ENCODE data around the gene P4HTM. TPM values are rescaled to one million over a fixed set of nuclear protein-coding genes. Genes with fewer than 3 reads are reported as not detected.

P4HTM gene
- total RNA-seq, 1 donor from 2014 or later, result 26.3 TPM

DNA sequence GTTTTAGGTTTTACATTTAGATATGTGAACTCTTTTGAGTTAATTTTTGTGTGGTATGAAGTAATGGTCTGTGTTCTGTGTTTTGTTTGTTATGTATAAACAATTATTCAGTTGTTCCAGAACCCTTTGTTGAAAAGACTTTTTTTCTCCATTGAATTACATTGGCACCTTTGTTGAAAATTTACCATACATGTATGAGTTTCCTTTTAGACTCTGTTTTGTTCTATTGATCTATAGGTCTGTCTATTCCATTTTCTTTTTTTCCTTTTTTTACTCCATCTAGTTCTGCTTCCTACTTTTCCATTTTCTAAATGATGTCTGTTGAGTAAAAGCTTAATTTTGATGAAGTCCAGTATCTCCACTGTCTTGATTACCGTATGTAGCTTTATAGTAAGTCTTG is 40.0 kb upstream of the P4HTM start:
- H3K27me3 Mint-ChIP-seq (ENCODE audit: low read depth), result no peaks in the 10 kb centered on the region
- H3K36me3 Mint-ChIP-seq (ENCODE audit: low read depth), result peaks cover 6% of the 10 kb centered on the region
- no peaks in the 10 kb centered on the region for H3K9me3 Mint-ChIP-seq (ENCODE audit: low read depth)
- H3K4me1 Mint-ChIP-seq (ENCODE audit: low read depth), result peaks cover 24% of the 10 kb centered on the region
- TF ChIP-seq, protein P1, sequence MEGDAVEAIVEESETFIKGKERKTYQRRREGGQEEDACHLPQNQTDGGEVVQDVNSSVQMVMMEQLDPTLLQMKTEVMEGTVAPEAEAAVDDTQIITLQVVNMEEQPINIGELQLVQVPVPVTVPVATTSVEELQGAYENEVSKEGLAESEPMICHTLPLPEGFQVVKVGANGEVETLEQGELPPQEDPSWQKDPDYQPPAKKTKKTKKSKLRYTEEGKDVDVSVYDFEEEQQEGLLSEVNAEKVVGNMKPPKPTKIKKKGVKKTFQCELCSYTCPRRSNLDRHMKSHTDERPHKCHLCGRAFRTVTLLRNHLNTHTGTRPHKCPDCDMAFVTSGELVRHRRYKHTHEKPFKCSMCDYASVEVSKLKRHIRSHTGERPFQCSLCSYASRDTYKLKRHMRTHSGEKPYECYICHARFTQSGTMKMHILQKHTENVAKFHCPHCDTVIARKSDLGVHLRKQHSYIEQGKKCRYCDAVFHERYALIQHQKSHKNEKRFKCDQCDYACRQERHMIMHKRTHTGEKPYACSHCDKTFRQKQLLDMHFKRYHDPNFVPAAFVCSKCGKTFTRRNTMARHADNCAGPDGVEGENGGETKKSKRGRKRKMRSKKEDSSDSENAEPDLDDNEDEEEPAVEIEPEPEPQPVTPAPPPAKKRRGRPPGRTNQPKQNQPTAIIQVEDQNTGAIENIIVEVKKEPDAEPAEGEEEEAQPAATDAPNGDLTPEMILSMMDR (IDR thresholded peaks at IDR 0.05), result no peak
- H3K27ac Mint-ChIP-seq (ENCODE audit: unreplicated experiment), result peak overlapping the region; percentile 64
- H3K4me3 Mint-ChIP-seq (ENCODE audit: unreplicated experiment), result no peak overlapping the region
- no peak for DNase-seq (ENCODE audit: low spot score)

DNA sequence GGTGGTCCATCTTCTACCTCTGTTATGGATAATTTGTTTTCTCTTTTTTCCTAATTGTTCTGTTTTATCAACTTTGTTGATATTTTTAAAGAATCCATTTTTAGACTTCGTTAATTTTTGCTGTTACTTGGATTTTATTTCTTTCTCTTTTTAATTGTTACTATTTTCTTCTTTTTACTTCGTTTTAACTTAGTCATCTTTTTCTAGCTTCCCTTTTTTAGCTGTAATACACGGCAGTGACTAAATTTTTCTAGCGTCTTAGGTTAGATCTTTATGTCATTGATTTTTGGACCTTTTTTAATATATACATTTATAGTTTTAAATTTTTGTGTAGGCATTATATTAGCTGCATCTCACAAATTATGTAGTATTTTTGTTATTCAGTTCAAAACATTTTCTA is 38.3 kb upstream of the P4HTM start:
- no peak overlapping the region for H3K4me3 Mint-ChIP-seq (ENCODE audit: unreplicated experiment)
- DNase-seq (ENCODE audit: low spot score), result no peak
- no peak overlapping the region for H3K27ac Mint-ChIP-seq (ENCODE audit: unreplicated experiment)
- H3K27me3 Mint-ChIP-seq (ENCODE audit: low read depth), result no peaks in the 10 kb centered on the region
- H3K9me3 Mint-ChIP-seq (ENCODE audit: low read depth), result no peaks in the 10 kb centered on the region
- peaks cover 9% of the 10 kb centered on the region for H3K36me3 Mint-ChIP-seq (ENCODE audit: low read depth)
- H3K4me1 Mint-ChIP-seq (ENCODE audit: low read depth), result peaks cover 23% of the 10 kb centered on the region
- TF ChIP-seq, protein P1 (IDR thresholded peaks at IDR 0.05), result no peak

DNA sequence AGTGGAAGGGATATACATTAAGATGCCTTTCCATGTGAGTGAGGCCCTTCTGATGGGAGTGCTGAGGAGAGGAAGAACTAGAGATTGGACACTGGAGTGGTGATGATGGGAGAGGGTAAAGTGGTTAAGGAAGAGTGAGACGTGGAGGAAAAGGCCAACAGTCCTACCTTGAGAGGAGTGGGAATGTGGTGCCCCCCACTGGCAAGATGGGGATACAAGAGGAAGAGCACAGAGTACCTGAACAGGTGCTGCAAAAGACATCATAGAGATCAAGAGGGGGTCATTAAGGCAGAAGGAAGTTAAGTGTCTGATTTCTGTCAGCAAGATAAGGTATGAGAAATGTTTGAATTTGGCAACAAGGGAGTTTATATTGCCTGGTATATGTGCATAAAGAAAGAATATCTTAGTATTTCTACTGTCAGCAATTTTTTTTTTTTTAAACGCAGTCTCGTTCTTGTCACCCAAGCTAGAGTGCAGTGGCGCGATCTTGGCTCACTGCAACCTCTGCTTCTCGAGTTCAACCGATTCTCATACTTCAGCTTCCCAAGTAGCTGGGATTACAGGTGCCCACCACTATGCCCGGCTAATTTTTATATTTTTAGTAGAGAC is 37.4 kb upstream of the P4HTM start:
- DNase-seq (ENCODE audit: low spot score), result no peak
- peaks cover 23% of the 10 kb centered on the region for H3K4me1 Mint-ChIP-seq (ENCODE audit: low read depth)
- TF ChIP-seq, protein P1 (IDR thresholded peaks at IDR 0.05), result peak; percentile 68
- H3K27me3 Mint-ChIP-seq (ENCODE audit: low read depth), result no peaks in the 10 kb centered on the region
- H3K9me3 Mint-ChIP-seq (ENCODE audit: low read depth), result no peaks in the 10 kb centered on the region
- H3K36me3 Mint-ChIP-seq (ENCODE audit: low read depth), result peaks cover 9% of the 10 kb centered on the region
- no peak overlapping the region for H3K4me3 Mint-ChIP-seq (ENCODE audit: unreplicated experiment)
- H3K27ac Mint-ChIP-seq (ENCODE audit: unreplicated experiment), result peak overlapping the region; percentile 53

DNA sequence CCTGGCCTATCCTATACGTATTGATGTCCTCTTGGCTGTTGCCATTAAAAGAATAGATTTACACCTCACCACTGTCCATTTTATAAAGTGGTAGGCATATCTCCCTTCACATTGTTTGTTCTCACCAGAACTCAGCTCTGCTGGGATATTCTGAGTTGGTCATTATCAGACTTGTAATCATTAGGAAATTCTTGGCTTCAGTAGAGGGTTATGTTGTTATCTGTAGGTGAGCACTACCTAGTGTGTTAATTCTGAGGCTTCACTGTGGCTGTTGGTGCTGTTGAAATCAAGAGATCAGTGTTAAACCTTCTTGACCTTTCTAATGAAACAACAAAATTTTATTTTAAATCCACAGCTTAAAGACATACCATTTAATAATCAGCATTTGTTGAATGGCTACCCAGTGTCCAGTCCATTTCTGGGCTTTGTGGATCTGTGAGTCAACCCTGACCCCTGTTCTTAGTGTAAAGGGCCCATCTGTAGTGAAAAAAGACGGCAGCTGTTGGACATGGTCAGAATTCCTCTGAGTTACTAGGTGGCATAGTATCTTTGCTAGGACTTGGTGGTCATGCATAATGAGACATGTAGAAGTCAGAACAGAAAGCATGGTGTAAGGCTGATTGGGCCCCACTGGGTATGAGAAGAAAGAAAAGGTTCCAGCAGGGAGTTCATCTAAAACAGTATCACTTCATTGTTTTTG is 32.9 kb upstream of the P4HTM start:
- TF ChIP-seq, protein P1 (IDR thresholded peaks at IDR 0.05), result no peak
- no peak for DNase-seq (ENCODE audit: low spot score)
- no peaks in the 10 kb centered on the region for H3K27me3 Mint-ChIP-seq (ENCODE audit: low read depth)

DNA sequence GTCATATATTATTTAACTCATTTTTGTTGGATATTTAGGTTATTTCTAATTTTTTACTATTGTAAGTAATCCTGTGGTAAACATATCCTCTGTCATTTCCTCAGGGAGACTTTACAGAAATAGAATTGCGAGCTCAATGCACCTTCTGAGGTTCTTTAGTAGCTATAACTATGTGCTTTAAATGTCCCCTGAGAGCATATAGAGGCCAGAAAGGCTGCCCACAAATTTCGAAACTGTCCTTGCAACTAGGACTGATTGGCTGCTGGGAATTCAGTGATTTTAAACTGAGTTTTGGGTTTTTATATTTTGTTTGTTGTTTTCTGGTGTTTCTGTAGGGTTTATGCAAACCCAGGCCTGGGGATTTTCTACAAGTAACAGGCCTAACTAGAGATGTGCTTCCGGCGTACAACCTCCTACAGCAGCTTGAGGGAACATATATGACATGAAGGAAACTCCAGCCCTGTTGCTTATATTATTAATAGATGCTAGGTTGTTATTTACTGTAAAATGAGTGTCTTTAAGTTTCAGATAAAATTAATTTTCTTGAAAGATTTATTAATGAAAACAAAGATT is 29.1 kb upstream of the P4HTM start:
- TF ChIP-seq, protein P1 (IDR thresholded peaks at IDR 0.05), result no peak
- Mint-ChIP-seq H3K4me1 (ENCODE audit: low read depth) (peaks cover 4% of the 10 kb centered on the region), H3K36me3 (ENCODE audit: low read depth) (peaks cover 5% of the 10 kb centered on the region), H3K27ac (ENCODE audit: unreplicated experiment) (no peak overlapping the region), H3K9me3 (ENCODE audit: low read depth) (no peaks in the 10 kb centered on the region), H3K27me3 (ENCODE audit: low read depth) (no peaks in the 10 kb centered on the region), H3K4me3 (ENCODE audit: unreplicated experiment) (no peak overlapping the region)
- no peak for DNase-seq (ENCODE audit: low spot score)

More for the DNA sequence above, 32.9 kb upstream of the P4HTM start:
- peak overlapping the region; percentile 12 for H3K27ac Mint-ChIP-seq (ENCODE audit: unreplicated experiment)
- H3K36me3 Mint-ChIP-seq (ENCODE audit: low read depth), result peaks cover 9% of the 10 kb centered on the region
- no peak overlapping the region for H3K4me3 Mint-ChIP-seq (ENCODE audit: unreplicated experiment)
- H3K4me1 Mint-ChIP-seq (ENCODE audit: low read depth), result peaks cover 6% of the 10 kb centered on the region
- no peaks in the 10 kb centered on the region for H3K9me3 Mint-ChIP-seq (ENCODE audit: low read depth)
